Adrenal gland (tissue), 12 donors: Measurements from ENCODE around the gene ARMC9. TPM values are rescaled to one million over a fixed set of nuclear protein-coding genes. Genes with fewer than 3 reads are reported as not detected.

Experiments
- DNase-seq, 7 donors: peaks; one replicate each; pipeline ENCODE4 v3.0.0-alpha.2; 2019 to 2020
- H3K27ac ChIP-seq, 5 donors: fragments of 200-600 bp; sonication (generic) in 4 of 5; 1 replicate in 3 of 5; 2 replicates in 2 of 5; pipeline versions ENCODE4 v1.5.1 to v1.8.0; 2016 to 2020; ENCODE audit warnings: mild to moderate bottlenecking in 1 of 5
- H3K27me3 ChIP-seq: fragments of 200-600 bp; 2 replicates; pipeline ENCODE4 v1.8.0; 2021
- H3K36me3 ChIP-seq, 2 donors: fragments of 200-600 bp; replicated peaks in 1 of 2; 1 replicate in 1 of 2; 2 replicates in 1 of 2; pipeline versions ENCODE4 v1.5.1 to v1.8.0; 2018 to 2022
- H3K4me1 ChIP-seq, 2 donors: fragments of 200-600 bp; replicated peaks in 1 of 2; 1 replicate in 1 of 2; 2 replicates in 1 of 2; pipeline versions ENCODE4 v1.5.1 to v1.8.0; 2018 to 2021
- H3K4me3 ChIP-seq, 4 donors: fragments of 200-600 bp; sonication (generic) in 3 of 4; one replicate each; pipeline ENCODE4 v1.5.1; 2016 to 2018
- H3K9me3 ChIP-seq, 3 donors: fragments of 200-600 bp; sonication (generic) in 1 of 3; replicated peaks in 1 of 3; 1 replicate in 2 of 3; 2 replicates in 1 of 3; pipeline versions ENCODE4 v1.5.1 to v1.8.0; 2016 to 2021
- CTCF ChIP-seq, 6 experiments: fragments of 450-650 bp in 4 of 6; fragments of 200-600 bp in 2 of 6; sonication (generic) in 1 of 6; IDR thresholded peaks; 1 replicate in 5 of 6; 2 replicates in 1 of 6; pipeline versions ENCODE4 v1.5.1 to v1.8.0; 2016 to 2021; ENCODE audit warnings: antibody characterized with exemption in 6 of 6, mild to moderate bottlenecking in 2 of 6, moderate library complexity in 1 of 6
- POLR2A ChIP-seq, 2 donors: fragments of 450-650 bp; IDR thresholded peaks; one replicate each; pipeline ENCODE4 v1.6.1; 2017; ENCODE audit warnings: antibody characterized with exemption in 2 of 2, mild to moderate bottlenecking in 2 of 2, moderate library complexity in 1 of 2
- WGBS, 4 donors: extraction: QIAGEN DNeasy Blood & Tissue Kit in 2 of 4; methylation state at CpG; one replicate each; pipeline versions ENCODE4 v1.1.5 to v1.1.7; 2013 to 2017; 5-methylcytosine and 5-hydroxymethylcytosine counted together
- intact Hi-C, 2 donors: fragments of 100-400 bp; cut with DNase I; formaldehyde crosslinking; loops; one replicate each; pipeline versions ENCODE4 v1.14.1 to v1.15.0; 2022 to 2023
- polyA plus RNA-seq, 3 donors: library from polyadenylated mRNA; stranded (reverse); fragments of 200-250 nt in 2 of 3; fragments of 350-450 nt in 1 of 3; fragmentation: Illumina TruSeq in 1 of 3; extraction: RNeasy Lipid Tissue Mini Kit (QIAGEN cat#74804) in 1 of 3; gene quantifications; one replicate each; pipeline ENCODE4 v1.2.3, GENCODE V29; 2013 to 2014
- total RNA-seq, 9 donors: library from RNA; depleted of rRNA in 4 of 9; stranded (reverse); fragments of >200 nt in 4 of 9; fragments of 120-200 nt in 1 of 9; fragmentation: NEBNext Ultra II Directional in 1 of 9; extraction: Animal tissue kit (Norgen Biotek cat#: 25700) in 1 of 9; gene quantifications; one replicate each; pipeline versions ENCODE4 v1.1.0 to v1.2.4, GENCODE V29; 2013 to 2023
- donor health status: healthy with polysubstance abuse.
- donor health status: Bipolar disorder and iron deficiency.
- donor health status: DM: yes; HTN: yes; CAD: no.
- donor health status: DM: no; HTN: no; CAD: no.
- donor health status: DM: no; HTN: no; CAD: no.
- donor health status: DM: yes; HTN: yes; CAD: no.

Gene ARMC9
- total and polyA plus RNA-seq, 12 donors: 22.0 to 109 (median 54.2) TPM

GRCh38 chr2:231308631-231309428 lies 110.4 kb downstream of the ARMC9 start:
- H3K4me1 ChIP-seq: peaks cover 0 to 8% of the 10 kb centered on the region in 2 donors
- H3K27me3 ChIP-seq: no peaks in the 10 kb centered on the region
- whole genome bisulfite sequencing, 4 donors: 79 to 82% (median 81%) methylated on average over 16 of the region's 16 CpGs

DNA sequence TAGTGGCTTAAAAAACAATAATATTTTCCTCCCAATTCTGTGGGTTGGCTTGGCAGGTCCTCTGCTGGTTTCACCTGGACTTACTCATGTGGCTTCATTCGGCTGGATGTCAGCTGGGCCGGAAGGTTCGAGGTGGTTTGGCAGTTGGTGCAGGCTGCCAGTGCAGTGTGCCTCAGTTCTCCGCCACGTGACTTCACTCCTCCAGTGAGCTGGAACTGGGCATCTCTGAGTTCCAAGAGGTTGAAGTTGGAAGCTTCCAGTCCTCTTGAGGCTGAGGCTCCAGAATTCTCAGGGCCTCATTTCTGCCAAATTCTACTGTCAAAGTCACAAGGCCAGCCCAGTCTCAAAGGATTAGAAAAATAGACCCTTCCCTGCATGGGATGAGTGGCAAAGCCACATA lies 113.6 kb downstream of the ARMC9 start:
- peaks cover 0 to 8% of the 10 kb centered on the region in 2 donors for H3K4me1 ChIP-seq
- no peaks in the 10 kb centered on the region for H3K36me3 ChIP-seq
- intact Hi-C loops: no loop called here
- 88 to 96% (median 90%) methylated on average over 5 of the region's 5 CpGs for WGBS, 4 donors
- no peaks in the 10 kb centered on the region for H3K27me3 ChIP-seq
- DNase-seq: peak in 1 of 7 donors; percentile 48
- TF ChIP-seq POLR2A (IDR thresholded peaks at IDR 0.05) (no peak), CTCF (IDR thresholded peaks at IDR 0.05) (no peak)
- no peak overlapping the region for H3K4me3 ChIP-seq
- H3K27ac ChIP-seq: no peak overlapping the region
- H3K9me3 ChIP-seq: no peaks in the 10 kb centered on the region

More at GRCh38 chr2:231308631-231309428, 110.4 kb downstream of the ARMC9 start:
- H3K9me3 ChIP-seq: no peaks in the 10 kb centered on the region
- peak overlapping the region in 1 of 5 donors; percentile 64 for H3K27ac ChIP-seq
- no peak overlapping the region for H3K4me3 ChIP-seq
- intact Hi-C loops: no loop called here
- peak in 2 of 7 donors; percentile 27 to 78 for DNase-seq
- H3K36me3 ChIP-seq: no peaks in the 10 kb centered on the region
- no peak for TF ChIP-seq CTCF (IDR thresholded peaks at IDR 0.05)
- TF ChIP-seq POLR2A (IDR thresholded peaks at IDR 0.05): no peak

DNA sequence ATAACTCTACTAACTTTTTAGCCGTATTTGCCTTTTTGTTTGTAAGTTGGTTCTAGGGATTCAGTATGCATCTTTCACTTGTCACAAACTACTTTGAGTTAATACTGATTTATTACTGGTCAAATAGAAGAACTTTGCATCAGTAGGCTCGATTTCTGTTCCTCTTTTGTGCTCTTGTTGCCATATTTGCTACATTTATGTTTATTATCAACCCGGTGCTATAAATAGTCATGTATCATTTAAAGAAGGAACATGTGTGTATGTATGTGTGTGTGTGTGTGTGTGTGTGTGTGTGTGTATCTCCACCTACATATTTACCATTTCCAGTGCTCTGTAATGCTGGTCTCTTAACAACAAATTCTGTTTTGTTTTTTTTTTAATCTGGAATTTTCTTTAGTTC lies 117.5 kb downstream of the ARMC9 start:
- no peak overlapping the region for H3K27ac ChIP-seq
- DNase-seq: no peak
- no peak overlapping the region for H3K4me3 ChIP-seq
- no peaks in the 10 kb centered on the region for H3K36me3 ChIP-seq
- H3K27me3 ChIP-seq: no peaks in the 10 kb centered on the region
- TF ChIP-seq POLR2A (IDR thresholded peaks at IDR 0.05) (no peak), CTCF (IDR thresholded peaks at IDR 0.05) (no peak)
- H3K4me1 ChIP-seq: peaks cover 5 to 6% of the 10 kb centered on the region in 2 donors
- WGBS, 4 donors: 80 to 92% (median 87%) methylated on average over 3 of the region's 3 CpGs
- intact Hi-C loops: no loop called here
- H3K9me3 ChIP-seq: no peaks in the 10 kb centered on the region

GRCh38 chr2:231317579-231317978 lies 119.1 kb downstream of the ARMC9 start:
- no peak for TF ChIP-seq CTCF (IDR thresholded peaks at IDR 0.05)
- TF ChIP-seq POLR2A (IDR thresholded peaks at IDR 0.05): no peak
- Histone ChIP-seq H3K27me3 (no peaks in the 10 kb centered on the region), H3K4me3 (no peak overlapping the region), H3K9me3 (no peaks in the 10 kb centered on the region), H3K4me1 (peaks cover 9 to 10% of the 10 kb centered on the region in 2 donors), H3K27ac (no peak overlapping the region), H3K36me3 (no peaks in the 10 kb centered on the region)
- DNase-seq: no peak
- intact Hi-C loops: no loop called here
- WGBS, 4 donors: 86 to 97% (median 94%) methylated on average over 2 of the region's 2 CpGs
